MCF 10A (cell line): ENCODE data around the gene SRRM3. TPM values are rescaled to one million over a fixed set of nuclear protein-coding genes. Genes with fewer than 3 reads are reported as not detected.

ENCODE experiments used
- BruUV-seq: library from RNA; stranded (reverse); fragments of 400-500 nt; replicated peaks from 2 replicates; lab custom pipeline; 2021; lab: Mats Ljungman, UMichigan
- CTCF ChIA-PET: fragments of 300-600 bp; sonication (Branson Sonifier 250); formaldehyde crosslinking; extraction: SDS; loops from one replicate; lab custom pipeline; 2021; ENCODE audit warnings: antibody characterized with exemption, inconsistent platforms; lab: Yijun Ruan, JAX
- POLR2A ChIA-PET: fragments of 300-600, 350-650 bp; sonication (Branson Sonifier 250); formaldehyde crosslinking; extraction: SDS; loops from one replicate; lab custom pipeline; 2020; ENCODE audit warnings: antibody characterized with exemption, inconsistent platforms; lab: Yijun Ruan, JAX
- DNase-seq: peaks from one replicate; pipeline ENCODE4 v3.0.0-alpha.2; 2018; ENCODE audit not compliant: unreplicated experiment
- H3K27ac Mint-ChIP-seq: one replicate; pipeline ENCODE4 v1.8.0; 2022; ENCODE audit warnings: mild to moderate bottlenecking, low read depth, mixed read lengths; ENCODE audit not compliant: unreplicated experiment
- H3K27me3 Mint-ChIP-seq: one replicate; pipeline ENCODE4 v1.8.0; 2022; ENCODE audit warnings: mixed read lengths; ENCODE audit not compliant: insufficient read depth, unreplicated experiment
- H3K36me3 Mint-ChIP-seq: one replicate; pipeline ENCODE4 v1.8.0; 2022; ENCODE audit warnings: mild to moderate bottlenecking, moderate library complexity, mixed read lengths; ENCODE audit not compliant: insufficient read depth, unreplicated experiment
- H3K4me1 Mint-ChIP-seq: one replicate; pipeline ENCODE4 v1.8.0; 2022; ENCODE audit warnings: mixed read lengths; ENCODE audit not compliant: insufficient read depth, unreplicated experiment
- H3K4me3 Mint-ChIP-seq: one replicate; pipeline ENCODE4 v1.8.0; 2022; ENCODE audit warnings: mild to moderate bottlenecking, moderate library complexity, mixed read lengths; ENCODE audit not compliant: unreplicated experiment
- H3K9me3 Mint-ChIP-seq: one replicate; pipeline ENCODE4 v1.8.0; 2022; ENCODE audit warnings: mixed read lengths; ENCODE audit not compliant: unreplicated experiment
- intact Hi-C: fragments of 100-400 bp; cut with micrococcal nuclease; formaldehyde crosslinking; loops from 2 replicates; pipeline ENCODE4 v1.14.1; 2022
- total RNA-seq: library from RNA; stranded (reverse); gene quantifications from 2 replicates; pipeline ENCODE4 v1.2.3, GENCODE V29; 2022
- TF ChIP-seq, protein P1 (sequence below): fragments of 200-600 bp; IDR thresholded peaks from one replicate; pipeline ENCODE4 v1.8.0; 2022; ENCODE audit warnings: antibody characterized with exemption, mild to moderate bottlenecking; ENCODE audit not compliant: unreplicated experiment

SRRM3 gene
- total RNA-seq, 1 experiment from 2014 or later = 0.70 TPM

DNA sequence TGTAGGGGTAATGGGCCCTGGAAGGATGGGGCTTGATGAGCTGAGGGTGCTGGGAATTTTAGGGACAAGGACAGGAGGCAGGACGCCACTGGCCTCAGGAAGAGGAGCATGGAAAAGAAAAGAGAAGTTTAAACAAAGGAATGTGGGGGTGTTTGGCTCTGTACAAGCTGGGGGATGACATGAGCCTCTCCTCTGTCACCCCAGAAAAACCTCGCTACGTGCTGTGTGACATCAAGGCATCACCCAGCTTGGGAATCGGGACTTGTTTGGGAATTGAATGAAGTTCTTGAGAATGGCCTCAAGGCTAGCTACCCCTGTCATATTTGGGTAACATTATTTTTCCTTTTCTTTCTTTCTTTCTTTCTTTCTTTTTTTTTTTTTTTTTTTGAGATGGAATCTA is 53.1 kb downstream of the SRRM3 start:
- Mint-ChIP-seq H3K27me3 (no peaks in the 10 kb centered on the region), H3K9me3 (no peaks in the 10 kb centered on the region), H3K4me1 (no peaks in the 10 kb centered on the region), H3K4me3 (no peak overlapping the region), H3K36me3 (peaks cover 4% of the 10 kb centered on the region), H3K27ac (no peak overlapping the region)
- ChIA-PET POLR2A (interaction anchor here (0.6 kb wide), 1 partner anchor 28 kb away, joined by 3 read pairs; no protein-coding TSS in a partner anchor), CTCF (interaction anchor here (0.6 to 0.8 kb wide), 5 partner anchors 8 to 1478 kb away, joined by 3 to 6 read pairs (median 3); no protein-coding TSS in a partner anchor)
- no peak for DNase-seq
- TF ChIP-seq, protein P1, sequence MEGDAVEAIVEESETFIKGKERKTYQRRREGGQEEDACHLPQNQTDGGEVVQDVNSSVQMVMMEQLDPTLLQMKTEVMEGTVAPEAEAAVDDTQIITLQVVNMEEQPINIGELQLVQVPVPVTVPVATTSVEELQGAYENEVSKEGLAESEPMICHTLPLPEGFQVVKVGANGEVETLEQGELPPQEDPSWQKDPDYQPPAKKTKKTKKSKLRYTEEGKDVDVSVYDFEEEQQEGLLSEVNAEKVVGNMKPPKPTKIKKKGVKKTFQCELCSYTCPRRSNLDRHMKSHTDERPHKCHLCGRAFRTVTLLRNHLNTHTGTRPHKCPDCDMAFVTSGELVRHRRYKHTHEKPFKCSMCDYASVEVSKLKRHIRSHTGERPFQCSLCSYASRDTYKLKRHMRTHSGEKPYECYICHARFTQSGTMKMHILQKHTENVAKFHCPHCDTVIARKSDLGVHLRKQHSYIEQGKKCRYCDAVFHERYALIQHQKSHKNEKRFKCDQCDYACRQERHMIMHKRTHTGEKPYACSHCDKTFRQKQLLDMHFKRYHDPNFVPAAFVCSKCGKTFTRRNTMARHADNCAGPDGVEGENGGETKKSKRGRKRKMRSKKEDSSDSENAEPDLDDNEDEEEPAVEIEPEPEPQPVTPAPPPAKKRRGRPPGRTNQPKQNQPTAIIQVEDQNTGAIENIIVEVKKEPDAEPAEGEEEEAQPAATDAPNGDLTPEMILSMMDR = no peak
- intact Hi-C loops = no loop called here
- no TSS peak for BruUV-seq

GRCh38 chr7:76257973-76258372 is 56.3 kb downstream of the SRRM3 start:
- H3K9me3 Mint-ChIP-seq = no peaks in the 10 kb centered on the region

GRCh38 chr7:76259124-76260093 is 57.7 kb downstream of the SRRM3 start:
- no peaks in the 10 kb centered on the region for H3K36me3 Mint-ChIP-seq

More at GRCh38 chr7:76257973-76258372, 56.3 kb downstream of the SRRM3 start:
- H3K4me1 Mint-ChIP-seq = no peaks in the 10 kb centered on the region
- H3K27me3 Mint-ChIP-seq = no peaks in the 10 kb centered on the region
- H3K27ac Mint-ChIP-seq = no peak overlapping the region
- no TSS peak for BruUV-seq
- no peaks in the 10 kb centered on the region for H3K36me3 Mint-ChIP-seq
- ChIA-PET CTCF (interaction anchor here (0.6 to 0.7 kb wide), 2 partner anchors 25 to 47 kb away, joined by 3 read pairs; no protein-coding TSS in a partner anchor), POLR2A (no interaction called here)
- H3K4me3 Mint-ChIP-seq = no peak overlapping the region
- intact Hi-C loops = no loop called here
- no peak for DNase-seq
- TF ChIP-seq, protein P1 = no peak

More at GRCh38 chr7:76259124-76260093, 57.7 kb downstream of the SRRM3 start:
- no peak overlapping the region for H3K4me3 Mint-ChIP-seq
- CTCF ChIA-PET = no interaction called here
- POLR2A ChIA-PET = no interaction called here
- no peak overlapping the region for H3K27ac Mint-ChIP-seq
- no peak for DNase-seq
- intact Hi-C loops = no loop called here
- no peaks in the 10 kb centered on the region for H3K9me3 Mint-ChIP-seq
- H3K4me1 Mint-ChIP-seq = no peaks in the 10 kb centered on the region
- no TSS peak for BruUV-seq
- H3K27me3 Mint-ChIP-seq = no peaks in the 10 kb centered on the region
- TF ChIP-seq, protein P1 = no peak
